GM19468 (cell line): ENCODE results near the gene MYH7B.

ENCODE experiments used
- ATAC-seq: cut with Tn5 transposase; IDR thresholded peaks from one replicate; pipeline ENCODE4 v1.9.1; 2021; ENCODE audit warnings: mild to moderate bottlenecking, moderate library complexity, moderate number of reproducible peaks; ENCODE audit not compliant: unreplicated experiment; ENCODE audit errors: extremely low read depth

Gene MYH7B

DNA sequence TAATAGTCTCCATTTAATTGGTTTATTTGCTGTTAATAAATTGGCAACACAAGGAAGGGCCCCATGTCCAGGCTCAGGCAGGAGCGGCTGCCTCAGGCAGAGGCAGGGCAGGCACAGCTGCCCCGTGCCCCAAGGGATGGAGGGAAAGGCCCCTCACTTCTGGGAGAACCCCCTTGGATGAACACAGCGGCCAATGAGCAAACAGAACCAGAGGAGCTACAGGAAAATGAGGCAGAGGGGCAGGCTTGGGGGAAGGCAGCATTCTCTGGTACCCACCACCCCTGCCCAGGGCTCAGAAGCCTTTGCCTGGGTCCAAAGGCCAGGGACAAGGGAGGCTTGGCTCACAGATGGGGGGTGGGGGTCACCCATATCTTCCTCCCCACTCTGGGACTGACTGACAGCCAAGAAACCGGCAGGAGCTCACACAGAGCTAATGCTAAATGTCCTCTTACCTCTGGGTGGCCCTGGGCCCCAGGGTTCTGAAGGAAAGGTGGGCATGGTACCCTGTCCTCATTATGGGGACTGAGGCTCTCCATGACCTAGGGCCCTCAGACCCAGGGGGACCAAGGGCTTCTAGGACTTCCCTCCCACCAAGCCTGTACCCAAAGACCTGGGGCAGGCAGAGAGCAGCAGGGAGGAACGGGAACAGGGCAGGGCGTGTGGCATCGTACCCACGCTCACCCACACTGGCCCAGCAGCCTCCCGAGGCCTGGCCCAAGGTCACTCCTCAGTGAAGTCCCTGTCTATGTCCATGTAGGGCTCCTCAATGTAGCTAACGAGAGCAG is 47.0 kb downstream of the MYH7B start:
- no peak for ATAC-seq

DNA sequence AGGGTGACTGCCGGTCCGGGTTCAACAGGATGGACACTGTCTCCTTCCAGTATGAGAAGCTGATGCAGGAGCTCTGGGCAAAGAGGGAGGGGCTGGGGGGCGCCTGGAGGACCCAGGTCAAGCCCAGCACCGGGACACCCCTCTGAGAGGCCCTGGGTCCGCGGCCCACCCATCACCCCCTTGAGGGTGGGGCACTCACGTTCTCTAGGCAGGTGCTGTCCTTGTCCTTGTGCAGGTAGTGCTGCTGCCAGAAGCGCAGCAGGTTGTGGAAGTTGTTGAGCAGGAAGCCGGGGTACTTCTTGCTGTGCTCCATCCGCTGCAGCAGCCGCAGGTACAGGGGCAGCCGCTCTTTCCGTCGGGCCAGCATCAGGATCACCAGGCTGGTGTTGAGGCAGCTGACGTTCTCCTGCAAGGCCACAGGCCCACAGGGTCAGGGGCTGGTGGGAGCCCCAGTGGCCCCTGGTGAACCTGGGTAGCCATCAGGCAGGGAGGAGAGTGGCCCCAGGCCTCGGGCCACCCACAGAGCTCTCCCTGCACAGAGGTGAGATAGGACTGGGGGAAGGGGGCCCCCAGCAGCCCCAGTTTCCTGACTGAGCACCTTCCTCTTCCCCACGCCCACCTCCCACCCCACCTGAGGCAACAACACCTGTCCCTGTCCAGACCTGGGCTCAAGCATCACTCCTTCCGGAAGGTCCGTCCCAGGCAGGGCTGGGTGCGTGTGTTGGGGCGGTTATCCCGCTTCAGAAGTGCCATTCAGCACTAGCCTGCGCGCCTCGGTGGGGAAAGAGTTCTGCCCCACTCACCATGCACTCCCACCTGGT is 47.8 kb downstream of the MYH7B start:
- ATAC-seq = no peak

DNA sequence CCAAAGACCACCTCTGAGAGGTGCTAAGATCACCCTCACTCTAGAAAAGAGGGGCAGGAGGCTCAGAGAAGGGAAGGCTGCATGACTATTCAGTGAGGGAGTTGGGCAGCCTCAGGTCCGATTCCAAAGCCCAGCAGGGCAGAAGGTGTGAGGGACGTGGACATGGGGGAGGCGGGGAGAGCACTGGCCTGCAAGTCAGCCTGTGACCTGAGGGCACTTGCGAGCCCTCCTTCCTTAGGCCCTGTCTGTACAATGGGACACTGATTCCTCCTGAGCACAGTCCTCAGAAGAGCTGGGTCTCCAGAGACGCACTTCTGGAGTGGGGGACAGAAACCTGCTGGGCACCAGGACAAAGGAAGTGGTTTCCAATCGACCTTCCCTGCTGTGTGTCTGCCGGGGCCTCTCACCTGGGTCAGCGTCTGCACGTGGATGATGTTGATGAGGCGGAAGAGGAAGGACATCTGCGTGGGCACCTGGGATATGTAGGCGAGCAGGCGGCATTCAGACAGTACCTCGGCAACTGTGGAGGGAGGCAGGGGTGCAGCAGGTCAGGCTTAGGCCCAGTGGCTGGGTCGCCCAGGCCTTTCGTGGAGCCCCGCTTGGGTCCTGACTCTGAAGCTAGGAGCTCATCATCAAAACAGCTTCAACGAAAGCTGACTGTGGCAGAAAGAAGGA is 48.5 kb downstream of the MYH7B start:
- no peak for ATAC-seq

DNA sequence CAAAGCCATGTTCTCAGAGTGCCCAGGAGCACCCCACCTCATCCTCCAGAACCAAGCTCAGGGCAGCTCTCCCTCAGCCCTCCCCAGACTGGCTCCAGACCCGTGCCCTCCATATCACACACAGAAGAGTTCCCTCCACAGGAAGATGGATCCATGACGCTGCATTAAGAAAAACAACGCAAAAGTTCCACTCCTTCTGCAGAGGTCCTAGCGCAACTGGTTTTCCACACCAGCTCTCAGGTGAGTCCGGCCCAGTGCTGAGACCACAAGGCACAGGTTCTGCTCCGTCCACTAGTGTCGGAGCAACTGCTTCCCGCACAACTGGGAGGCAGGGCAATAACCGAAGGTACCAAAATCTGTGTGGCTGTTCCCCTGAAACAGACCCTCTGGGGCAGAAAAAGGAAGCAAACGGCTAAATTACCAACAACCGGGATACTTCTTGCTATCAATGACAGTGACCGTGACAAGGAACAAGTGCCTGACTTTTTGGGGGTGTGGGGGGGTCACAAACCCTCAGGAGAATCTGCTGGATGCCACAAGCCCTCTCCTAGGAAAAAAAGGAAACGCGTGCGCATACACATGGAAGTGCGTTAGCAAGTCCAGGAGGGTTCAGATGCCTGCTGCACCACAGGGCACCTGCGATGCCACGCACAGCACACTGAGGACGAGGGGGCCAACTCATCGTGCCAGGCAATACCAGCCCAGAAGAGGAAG is 49.2 kb downstream of the MYH7B start:
- no peak for ATAC-seq
